Esophagus muscularis mucosa (tissue), 4 donors: ENCODE results near the gene DNAJC5.

Experiments
- EP300 ChIP-seq: sonication (generic); formaldehyde crosslinking; IDR thresholded peaks from one replicate; pipeline ENCODE4 v1.6.1; 2017; ENCODE audit warnings: antibody characterized with exemption
- POLR2A ChIP-seq: fragments of 450-650 bp; IDR thresholded peaks from one replicate; pipeline ENCODE4 v1.6.1; 2017; ENCODE audit warnings: antibody characterized with exemption, moderate library complexity, mild to moderate bottlenecking, low read depth
- POLR2AphosphoS5 ChIP-seq, 2 donors: sonication (generic); formaldehyde crosslinking; IDR thresholded peaks; one replicate each; pipeline ENCODE4 v1.6.1; 2017; ENCODE audit warnings: antibody characterized with exemption in 2 of 2
- TF ChIP-seq, protein P1 (sequence below), 3 experiments: fragments of 200-600 bp in 2 of 3; fragments of 450-650 bp in 1 of 3; sonication (generic) in 2 of 3; IDR thresholded peaks; one replicate each; pipeline ENCODE4 v1.5.1; 2017 to 2019; ENCODE audit warnings: antibody characterized with exemption in 3 of 3, mild to moderate bottlenecking in 2 of 3, moderate library complexity in 1 of 3

GRCh38 chr20:63970714-63971431 lies 75.9 kb downstream of the DNAJC5 start:
- TF ChIP-seq POLR2A (no peak), EP300 (no peak), POLR2AphosphoS5 (IDR thresholded peaks at IDR 0.05) (no peak)
- TF ChIP-seq, protein P1, sequence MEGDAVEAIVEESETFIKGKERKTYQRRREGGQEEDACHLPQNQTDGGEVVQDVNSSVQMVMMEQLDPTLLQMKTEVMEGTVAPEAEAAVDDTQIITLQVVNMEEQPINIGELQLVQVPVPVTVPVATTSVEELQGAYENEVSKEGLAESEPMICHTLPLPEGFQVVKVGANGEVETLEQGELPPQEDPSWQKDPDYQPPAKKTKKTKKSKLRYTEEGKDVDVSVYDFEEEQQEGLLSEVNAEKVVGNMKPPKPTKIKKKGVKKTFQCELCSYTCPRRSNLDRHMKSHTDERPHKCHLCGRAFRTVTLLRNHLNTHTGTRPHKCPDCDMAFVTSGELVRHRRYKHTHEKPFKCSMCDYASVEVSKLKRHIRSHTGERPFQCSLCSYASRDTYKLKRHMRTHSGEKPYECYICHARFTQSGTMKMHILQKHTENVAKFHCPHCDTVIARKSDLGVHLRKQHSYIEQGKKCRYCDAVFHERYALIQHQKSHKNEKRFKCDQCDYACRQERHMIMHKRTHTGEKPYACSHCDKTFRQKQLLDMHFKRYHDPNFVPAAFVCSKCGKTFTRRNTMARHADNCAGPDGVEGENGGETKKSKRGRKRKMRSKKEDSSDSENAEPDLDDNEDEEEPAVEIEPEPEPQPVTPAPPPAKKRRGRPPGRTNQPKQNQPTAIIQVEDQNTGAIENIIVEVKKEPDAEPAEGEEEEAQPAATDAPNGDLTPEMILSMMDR (IDR thresholded peaks at IDR 0.05) = no peak
